ENCODE data around the gene YTHDF1.

The YTHDF1 gene

GRCh38 chr20:63156221-63156671, 59.7 kb downstream of the YTHDF1 start:
- DNase-seq (ENCODE audit: low spot score in 2 of 2) = no peak
- H3K9me3 ChIP-seq = no peaks in the 10 kb centered on the region
- H3K4me1 ChIP-seq = no peaks in the 10 kb centered on the region
- peaks cover 51% of the 10 kb centered on the region for H3K27me3 ChIP-seq (ENCODE audit: low read depth)
- no peak overlapping the region for H3K4me3 ChIP-seq
- in situ Hi-C loops (cut with MboI; ENCODE audit: low sequenced_read_pairs) = no loop called here
- no peaks in the 10 kb centered on the region for H3K36me3 ChIP-seq (replicated peaks)

DNA sequence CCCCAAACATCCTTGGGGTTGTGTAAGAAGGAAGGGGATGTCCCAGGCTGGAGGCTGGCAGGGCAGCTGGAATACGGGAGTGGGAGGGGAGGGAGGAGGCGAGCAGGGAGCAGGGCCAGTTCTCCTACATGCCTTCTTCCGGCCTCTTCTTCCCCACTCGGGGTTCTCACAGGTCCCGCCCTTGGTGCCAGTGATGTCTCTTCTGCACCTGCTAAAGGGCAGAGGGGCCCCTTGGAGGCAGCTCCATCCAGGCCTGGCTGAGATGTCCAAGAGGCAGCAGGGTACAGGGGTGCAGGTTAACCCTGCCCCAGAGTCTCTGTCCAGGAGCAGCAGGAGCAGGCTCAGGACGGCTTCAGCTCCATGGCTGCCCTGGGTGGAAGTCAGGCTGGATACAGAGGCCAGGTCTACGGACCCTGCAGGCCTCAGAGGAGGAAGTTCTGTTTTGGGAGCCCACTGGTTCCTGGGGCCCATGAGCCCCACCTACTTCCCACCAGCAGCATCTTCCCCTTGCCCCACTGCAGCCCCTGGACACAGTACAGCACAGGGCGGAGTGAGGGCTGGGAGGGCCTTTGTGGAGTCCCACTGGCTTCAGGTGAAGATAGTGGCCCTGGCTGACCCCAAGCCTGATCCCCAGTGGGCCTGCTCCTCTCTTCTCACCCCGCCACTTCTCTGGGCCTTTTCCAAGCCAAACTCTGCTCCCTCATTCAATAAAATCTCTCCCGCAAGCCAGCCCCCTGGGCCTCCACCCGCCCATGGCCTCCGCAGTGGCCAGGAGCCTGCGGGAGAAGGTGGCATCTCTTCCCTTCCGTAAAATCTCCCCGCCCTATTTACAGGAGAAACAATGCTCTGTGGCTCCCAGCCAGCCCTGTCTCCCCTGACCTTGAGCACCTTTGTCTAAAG, 60.4 kb downstream of the YTHDF1 start:
- no peak overlapping the region for H3K4me3 ChIP-seq
- DNase-seq (ENCODE audit: low spot score in 2 of 2) = no peak
- in situ Hi-C loops (cut with MboI; ENCODE audit: low sequenced_read_pairs) = no loop called here

DNA sequence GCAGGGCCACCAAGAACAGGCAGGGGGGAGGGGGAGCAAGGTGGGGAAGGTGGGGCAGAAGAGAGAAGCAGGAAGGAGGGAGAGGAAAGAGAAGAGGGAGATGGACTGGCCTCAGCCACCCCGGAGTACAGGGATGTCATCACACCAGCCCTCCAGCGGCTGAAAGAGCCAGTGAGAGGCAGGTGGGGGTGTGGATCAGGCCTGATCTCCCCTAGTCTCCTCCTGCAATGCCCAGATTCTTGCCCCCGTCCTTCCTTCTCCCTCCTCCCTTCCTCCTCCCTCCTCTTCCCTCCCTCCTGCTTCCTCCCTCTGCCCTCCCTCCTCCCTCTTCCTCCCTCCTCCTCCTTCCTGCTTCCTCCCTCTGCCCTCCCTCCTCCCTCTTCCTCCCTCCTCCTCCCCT, 61.5 kb downstream of the YTHDF1 start:
- H3K9me3 ChIP-seq = no peaks in the 10 kb centered on the region
- peaks cover 50% of the 10 kb centered on the region for H3K27me3 ChIP-seq (ENCODE audit: low read depth)
- no peak overlapping the region for H3K4me3 ChIP-seq
- no peak for DNase-seq (ENCODE audit: low spot score in 2 of 2)
- in situ Hi-C loops (cut with MboI; ENCODE audit: low sequenced_read_pairs) = no loop called here
- H3K4me1 ChIP-seq = no peaks in the 10 kb centered on the region
- H3K36me3 ChIP-seq (replicated peaks) = no peaks in the 10 kb centered on the region

More for the DNA sequence above, 60.4 kb downstream of the YTHDF1 start:
- Histone ChIP-seq H3K27me3 (ENCODE audit: low read depth) (peaks cover 50% of the 10 kb centered on the region), H3K36me3 (replicated peaks) (no peaks in the 10 kb centered on the region), H3K4me1 (no peaks in the 10 kb centered on the region), H3K9me3 (no peaks in the 10 kb centered on the region)

- Histone ChIP-seq H3K9me3 (no peaks in the 10 kb centered on the region), H3K27me3 (ENCODE audit: low read depth) (peaks cover 50% of the 10 kb centered on the region), H3K36me3 (replicated peaks) (no peaks in the 10 kb centered on the region), H3K4me3 (no peak overlapping the region), H3K4me1 (no peaks in the 10 kb centered on the region)
- in situ Hi-C loops (cut with MboI; ENCODE audit: low sequenced_read_pairs) = no loop called here
- DNase-seq (ENCODE audit: low spot score in 2 of 2) = no peak
These were observed 62.4 kb downstream of the YTHDF1 start for GRCh38 chr20:63153254-63154221.

- no peak overlapping the region for H3K4me3 ChIP-seq
- no peaks in the 10 kb centered on the region for H3K4me1 ChIP-seq
- in situ Hi-C loops (cut with MboI; ENCODE audit: low sequenced_read_pairs) = no loop called here
- DNase-seq (ENCODE audit: low spot score in 2 of 2) = no peak
- peaks cover 6% of the 10 kb centered on the region for H3K9me3 ChIP-seq
- peaks cover 50% of the 10 kb centered on the region for H3K27me3 ChIP-seq (ENCODE audit: low read depth)
- H3K36me3 ChIP-seq (replicated peaks) = no peaks in the 10 kb centered on the region
These were observed 63.3 kb downstream of the YTHDF1 start for GRCh38 chr20:63152322-63153253.

DNA sequence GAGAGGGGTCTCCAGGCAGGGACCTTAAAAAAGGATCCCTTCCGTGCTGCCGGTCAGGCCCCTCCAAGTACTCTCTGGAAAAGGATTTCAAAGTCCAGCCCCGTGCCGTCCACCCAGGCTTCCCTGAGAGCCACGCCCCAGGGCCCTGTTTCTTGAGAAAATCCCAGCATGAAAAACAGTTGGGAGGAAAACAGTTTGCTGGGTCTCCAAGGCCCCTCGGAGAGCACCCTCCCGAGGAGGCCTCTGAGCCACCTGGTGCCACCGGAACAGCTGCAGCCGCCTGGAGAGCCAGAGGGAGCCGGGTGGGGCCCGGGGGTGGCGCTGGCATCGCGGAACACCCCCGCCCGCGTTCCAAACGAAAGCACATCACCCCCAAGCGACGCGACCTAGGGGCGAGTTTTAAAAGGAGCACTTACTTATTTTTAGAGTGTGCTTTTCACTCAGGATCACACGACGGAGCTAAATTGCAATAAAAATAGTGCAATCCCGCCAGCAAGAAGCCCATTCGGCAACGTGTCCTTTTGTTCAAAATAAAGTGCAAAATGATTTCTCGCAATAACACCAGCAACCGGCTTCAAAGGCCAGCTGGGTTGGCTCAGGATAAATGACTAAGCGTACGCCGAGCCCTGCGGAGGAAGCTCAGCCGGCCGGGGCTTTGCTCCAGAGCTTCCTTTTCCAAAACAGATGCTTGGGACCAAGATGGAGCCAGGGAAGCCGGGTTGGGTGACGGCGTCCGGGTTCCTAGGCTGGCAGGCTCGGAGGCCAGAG, 64.2 kb downstream of the YTHDF1 start:
- peaks cover 8% of the 10 kb centered on the region for H3K9me3 ChIP-seq
- in situ Hi-C loops (cut with MboI; ENCODE audit: low sequenced_read_pairs) = no loop called here
- DNase-seq (ENCODE audit: low spot score in 2 of 2) = no peak
- no peaks in the 10 kb centered on the region for H3K36me3 ChIP-seq (replicated peaks)
- H3K4me1 ChIP-seq = no peaks in the 10 kb centered on the region
- H3K27me3 ChIP-seq (ENCODE audit: low read depth) = peaks cover 50% of the 10 kb centered on the region
- no peak overlapping the region for H3K4me3 ChIP-seq

- no peak for DNase-seq (ENCODE audit: low spot score in 2 of 2)
- H3K27me3 ChIP-seq (ENCODE audit: low read depth) = peaks cover 48% of the 10 kb centered on the region
- H3K4me1 ChIP-seq = no peaks in the 10 kb centered on the region
- no peak overlapping the region for H3K4me3 ChIP-seq
- in situ Hi-C loops (cut with MboI; ENCODE audit: low sequenced_read_pairs) = no loop called here
- H3K9me3 ChIP-seq = peaks cover 8% of the 10 kb centered on the region
- H3K36me3 ChIP-seq (replicated peaks) = no peaks in the 10 kb centered on the region
These were observed 64.9 kb downstream of the YTHDF1 start for GRCh38 chr20:63150911-63151531.

DNA sequence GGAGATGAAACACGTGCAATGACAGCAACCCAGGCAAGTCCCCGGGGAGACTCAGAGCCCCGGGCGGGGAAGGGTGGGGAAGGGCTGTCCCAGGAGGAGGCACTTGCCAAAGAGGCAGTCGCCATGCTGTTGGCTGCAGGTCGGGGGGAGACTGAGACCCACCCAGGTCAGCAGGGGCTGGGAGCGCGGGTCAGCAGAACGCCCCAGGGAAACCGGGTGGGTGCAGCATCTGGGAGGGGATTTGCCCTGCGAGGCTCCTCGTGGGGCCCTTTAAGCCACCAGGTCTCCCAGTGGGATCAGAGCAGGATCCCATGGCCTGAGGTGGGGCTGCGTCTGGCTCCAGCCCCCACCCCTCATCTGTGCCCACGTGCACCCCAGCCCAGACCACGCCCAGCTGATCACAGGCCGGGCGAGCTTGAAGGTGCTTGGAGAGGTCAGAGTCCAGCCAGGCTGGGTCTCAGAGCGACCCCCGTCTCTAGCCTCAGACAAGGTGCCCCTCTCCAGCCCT, 65.5 kb downstream of the YTHDF1 start:
- in situ Hi-C loops (cut with MboI; ENCODE audit: low sequenced_read_pairs) = no loop called here
- no peak for DNase-seq (ENCODE audit: low spot score in 2 of 2)
- Histone ChIP-seq H3K36me3 (replicated peaks) (no peaks in the 10 kb centered on the region), H3K9me3 (peaks cover 8% of the 10 kb centered on the region), H3K4me1 (no peaks in the 10 kb centered on the region), H3K27me3 (ENCODE audit: low read depth) (peaks cover 45% of the 10 kb centered on the region), H3K4me3 (no peak overlapping the region)

GRCh38 chr20:63149531-63150192, 66.3 kb downstream of the YTHDF1 start:
- Histone ChIP-seq H3K36me3 (replicated peaks) (no peaks in the 10 kb centered on the region), H3K4me1 (no peaks in the 10 kb centered on the region), H3K9me3 (peaks cover 8% of the 10 kb centered on the region), H3K4me3 (no peak overlapping the region), H3K27me3 (ENCODE audit: low read depth) (peaks cover 42% of the 10 kb centered on the region)
- in situ Hi-C loops (cut with MboI; ENCODE audit: low sequenced_read_pairs) = no loop called here
- no peak for DNase-seq (ENCODE audit: low spot score in 2 of 2)

GRCh38 chr20:63148696-63149095, 67.2 kb downstream of the YTHDF1 start:
- Histone ChIP-seq H3K4me1 (no peaks in the 10 kb centered on the region), H3K36me3 (replicated peaks) (no peaks in the 10 kb centered on the region), H3K4me3 (no peak overlapping the region), H3K9me3 (peaks cover 8% of the 10 kb centered on the region), H3K27me3 (ENCODE audit: low read depth) (peaks cover 34% of the 10 kb centered on the region)
- in situ Hi-C loops (cut with MboI; ENCODE audit: low sequenced_read_pairs) = no loop called here
- no peak for DNase-seq (ENCODE audit: low spot score in 2 of 2)

DNA sequence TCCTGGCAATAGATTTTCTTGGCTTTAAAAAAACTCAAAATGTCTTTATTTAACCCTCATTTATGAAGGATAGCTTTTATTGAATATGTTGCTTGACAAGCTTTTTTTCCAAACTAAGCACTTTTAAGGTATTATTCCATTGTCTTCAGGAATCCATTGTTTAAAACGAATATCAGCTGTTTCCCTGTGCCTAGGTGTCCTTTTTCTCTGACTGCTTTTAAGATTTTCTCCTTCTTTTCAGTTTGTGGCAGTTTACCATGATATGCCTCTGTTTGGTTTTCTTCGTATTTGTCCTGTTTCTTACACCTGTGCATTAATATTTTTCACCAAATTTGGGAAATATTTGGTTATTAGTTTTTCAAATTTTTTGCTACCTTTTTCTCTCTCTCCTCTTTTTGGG, 68.4 kb downstream of the YTHDF1 start:
- Histone ChIP-seq H3K27me3 (ENCODE audit: low read depth) (peaks cover 30% of the 10 kb centered on the region), H3K4me1 (no peaks in the 10 kb centered on the region), H3K9me3 (peaks cover 8% of the 10 kb centered on the region), H3K36me3 (replicated peaks) (no peaks in the 10 kb centered on the region), H3K4me3 (no peak overlapping the region)
- in situ Hi-C loops (cut with MboI; ENCODE audit: low sequenced_read_pairs) = no loop called here
- no peak for DNase-seq (ENCODE audit: low spot score in 2 of 2)
